ENCODE results near the gene DPF3.

GRCh38 chr14:72881543-72881942 is 12.4 kb downstream of the DPF3 start:
- TF ChIP-seq EZH2 (IDR thresholded peaks at IDR 0.05; ENCODE audit: insufficient read depth, poor library complexity, severe bottlenecking): no peak
- no peak for TF ChIP-seq EZH2phosphoT487 (IDR thresholded peaks at IDR 0.05; ENCODE audit: insufficient read depth, low read depth)

All from GM23248 (cell line).